H1 (cell line): ENCODE data around the gene MGAT5. TPM values are rescaled to one million over a fixed set of nuclear protein-coding genes. Genes with fewer than 3 reads are reported as not detected.

Experiments
- TCF12 ChIP-seq: IDR thresholded peaks from 2 replicates; pipeline ENCODE4 v1.6.1; 2011; ENCODE audit warnings: low read depth, mild to moderate bottlenecking, low read length
- TEAD4 ChIP-seq: IDR thresholded peaks from 2 replicates; pipeline ENCODE4 v1.6.1; 2012; ENCODE audit warnings: low read depth, low read length, inconsistent platforms, mixed read lengths
- polyA plus RNA-seq, 7 experiments: library from polyadenylated mRNA; depleted of rRNA in 3 of 7; stranded (reverse) in 5 of 7; unstranded in 2 of 7; fragments of >200 nt in 5 of 7; fragments of 200-250 nt in 2 of 7; gene quantifications; 1 replicate in 5 of 7; 2 replicates in 1 of 7; 4 replicates in 1 of 7; pipeline versions ENCODE4 v1.2.1 to v1.2.3, GENCODE V29; 2011 to 2013; ENCODE audit warnings: missing spikeins in 2 of 7, mixed read lengths in 2 of 7
- total RNA-seq: library from RNA; stranded (reverse); fragmentation: NEBNext Ultra II Directional; extraction: Animal tissue kit (Norgen Biotek cat#: 25700); gene quantifications from 2 replicates; pipeline ENCODE4 v1.2.1, GENCODE V29; 2021
- TF ChIP-seq, protein P1 (sequence below): IDR thresholded peaks from 2 replicates; pipeline ENCODE4 v1.6.1; 2011; ENCODE audit warnings: low read length, improper control_type of control experiment

Gene MGAT5
- total and polyA plus RNA-seq, 2 of the 8 experiments (the other 6 are each of a cell fraction or from before 2014, with no cell fraction given), result 11.2 to 49.2 TPM

DNA sequence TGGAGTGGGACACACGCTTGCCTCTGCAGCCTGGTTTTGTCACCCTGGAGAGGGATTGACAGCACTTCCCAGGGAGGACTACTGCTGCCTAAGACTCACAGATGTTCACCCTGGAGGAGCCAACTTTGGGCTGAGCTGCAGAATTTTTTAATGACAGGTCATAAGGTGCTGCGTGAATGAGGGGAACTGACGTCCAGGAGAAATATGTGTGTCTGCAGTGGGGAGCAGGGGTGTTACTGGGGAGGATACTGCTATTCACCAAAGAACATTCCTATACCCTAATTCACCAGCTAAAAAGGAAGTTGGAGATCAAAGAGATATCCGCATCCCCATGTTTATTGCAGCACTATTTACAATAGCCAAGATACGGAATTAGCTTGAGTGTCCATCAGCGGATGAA is 144.4 kb downstream of the MGAT5 start (continued):
- TF ChIP-seq, protein P1, sequence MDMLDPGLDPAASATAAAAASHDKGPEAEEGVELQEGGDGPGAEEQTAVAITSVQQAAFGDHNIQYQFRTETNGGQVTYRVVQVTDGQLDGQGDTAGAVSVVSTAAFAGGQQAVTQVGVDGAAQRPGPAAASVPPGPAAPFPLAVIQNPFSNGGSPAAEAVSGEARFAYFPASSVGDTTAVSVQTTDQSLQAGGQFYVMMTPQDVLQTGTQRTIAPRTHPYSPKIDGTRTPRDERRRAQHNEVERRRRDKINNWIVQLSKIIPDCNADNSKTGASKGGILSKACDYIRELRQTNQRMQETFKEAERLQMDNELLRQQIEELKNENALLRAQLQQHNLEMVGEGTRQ, result no peak
- TF ChIP-seq TCF12 (no peak), TEAD4 (no peak)
- TF ChIP-seq, all 59 proteins: peak for 0
